ENCODE results near the gene TCFL5.

TCFL5 gene

DNA sequence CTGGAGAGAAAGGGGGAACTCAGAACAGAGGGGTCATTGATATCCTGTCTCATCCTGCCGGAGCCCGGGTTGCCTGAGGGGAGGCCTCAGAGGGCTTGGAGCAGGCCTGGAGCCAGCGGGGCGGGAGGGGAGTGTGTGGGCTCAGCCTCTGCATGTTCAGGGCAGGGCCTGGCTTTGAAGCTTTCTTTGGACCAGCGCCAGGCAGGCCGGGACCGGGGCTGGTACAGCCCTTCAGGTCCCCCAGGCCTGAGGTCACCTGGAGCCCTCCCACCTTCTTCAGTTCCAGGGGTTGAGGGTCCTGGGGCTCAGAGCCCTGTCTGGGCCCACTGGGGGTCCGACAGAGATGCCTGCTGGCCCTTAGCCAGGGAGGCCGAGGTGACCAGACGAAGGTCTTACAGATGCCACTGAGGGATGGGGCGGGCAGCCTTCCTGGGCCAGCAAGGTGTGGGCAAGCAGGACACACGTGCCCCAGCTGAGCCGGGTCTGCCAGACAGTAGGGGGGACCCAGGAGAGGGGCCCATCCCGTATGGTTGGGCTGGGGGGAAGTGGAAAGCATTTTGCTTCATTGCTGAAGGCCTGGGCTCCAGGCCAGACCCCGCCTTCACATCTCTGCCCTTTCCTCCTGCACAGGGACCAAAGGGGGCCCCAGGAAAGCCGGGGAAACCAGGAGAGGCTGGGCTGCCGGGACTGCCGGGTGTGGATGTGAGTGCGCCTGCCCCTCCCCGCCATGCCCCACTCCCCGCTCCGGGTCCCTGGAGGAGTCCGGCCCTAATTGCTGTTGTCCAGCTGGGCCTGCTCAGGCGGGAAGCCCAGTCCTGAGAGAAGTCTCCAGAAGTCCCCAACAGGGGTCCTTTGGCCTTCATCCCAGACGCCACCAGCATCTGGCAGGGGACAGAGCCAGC, 42.8 kb downstream of the TCFL5 start:
- TF ChIP-seq POLR2AphosphoS5 (IDR thresholded peaks at IDR 0.05; ENCODE audit: low read depth, low read length) (no peak), FOXP2 (optimal IDR thresholded peaks at IDR 0.05; ENCODE audit: borderline replicate concordance, extremely low read depth, extremely low read length, insufficient read depth) (peak; percentile 9)

DNA sequence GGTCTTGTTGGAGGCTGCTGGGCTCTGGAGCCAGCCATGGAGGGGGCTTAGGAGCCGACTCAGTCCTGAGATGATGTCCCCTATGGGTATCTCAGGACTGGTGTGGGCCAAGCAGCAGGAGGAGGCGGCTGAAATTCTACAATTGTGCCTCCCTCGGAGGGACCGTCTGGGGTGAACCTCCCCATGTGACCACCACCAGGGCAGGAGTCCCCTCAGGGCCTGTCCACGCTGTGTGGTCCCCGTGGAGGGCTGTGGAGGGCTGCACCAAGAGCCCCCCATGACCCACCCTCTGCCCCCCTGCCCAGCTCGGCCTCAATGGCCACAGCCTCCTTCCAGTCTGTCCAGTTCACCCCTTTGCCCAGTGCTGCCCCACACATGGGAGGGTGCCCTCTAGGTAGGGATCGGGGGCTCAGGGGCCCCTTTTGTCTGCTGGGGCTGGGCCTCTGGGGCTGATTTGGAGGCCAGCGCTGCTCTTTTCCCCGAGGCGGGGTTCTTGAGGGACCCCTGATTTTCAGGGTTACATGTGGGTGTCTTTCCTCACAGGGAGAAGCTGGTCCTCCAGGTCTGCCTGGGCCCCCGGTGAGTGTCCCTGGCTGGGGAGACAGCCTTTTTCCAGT, 43.5 kb downstream of the TCFL5 start:
- no peak for TF ChIP-seq FOXP2 (optimal IDR thresholded peaks at IDR 0.05; ENCODE audit: borderline replicate concordance, extremely low read depth, extremely low read length, insufficient read depth)
- no peak for TF ChIP-seq SIN3A (IDR thresholded peaks at IDR 0.05; ENCODE audit: borderline replicate concordance, insufficient read depth, low read length)
- TF ChIP-seq, protein P1, sequence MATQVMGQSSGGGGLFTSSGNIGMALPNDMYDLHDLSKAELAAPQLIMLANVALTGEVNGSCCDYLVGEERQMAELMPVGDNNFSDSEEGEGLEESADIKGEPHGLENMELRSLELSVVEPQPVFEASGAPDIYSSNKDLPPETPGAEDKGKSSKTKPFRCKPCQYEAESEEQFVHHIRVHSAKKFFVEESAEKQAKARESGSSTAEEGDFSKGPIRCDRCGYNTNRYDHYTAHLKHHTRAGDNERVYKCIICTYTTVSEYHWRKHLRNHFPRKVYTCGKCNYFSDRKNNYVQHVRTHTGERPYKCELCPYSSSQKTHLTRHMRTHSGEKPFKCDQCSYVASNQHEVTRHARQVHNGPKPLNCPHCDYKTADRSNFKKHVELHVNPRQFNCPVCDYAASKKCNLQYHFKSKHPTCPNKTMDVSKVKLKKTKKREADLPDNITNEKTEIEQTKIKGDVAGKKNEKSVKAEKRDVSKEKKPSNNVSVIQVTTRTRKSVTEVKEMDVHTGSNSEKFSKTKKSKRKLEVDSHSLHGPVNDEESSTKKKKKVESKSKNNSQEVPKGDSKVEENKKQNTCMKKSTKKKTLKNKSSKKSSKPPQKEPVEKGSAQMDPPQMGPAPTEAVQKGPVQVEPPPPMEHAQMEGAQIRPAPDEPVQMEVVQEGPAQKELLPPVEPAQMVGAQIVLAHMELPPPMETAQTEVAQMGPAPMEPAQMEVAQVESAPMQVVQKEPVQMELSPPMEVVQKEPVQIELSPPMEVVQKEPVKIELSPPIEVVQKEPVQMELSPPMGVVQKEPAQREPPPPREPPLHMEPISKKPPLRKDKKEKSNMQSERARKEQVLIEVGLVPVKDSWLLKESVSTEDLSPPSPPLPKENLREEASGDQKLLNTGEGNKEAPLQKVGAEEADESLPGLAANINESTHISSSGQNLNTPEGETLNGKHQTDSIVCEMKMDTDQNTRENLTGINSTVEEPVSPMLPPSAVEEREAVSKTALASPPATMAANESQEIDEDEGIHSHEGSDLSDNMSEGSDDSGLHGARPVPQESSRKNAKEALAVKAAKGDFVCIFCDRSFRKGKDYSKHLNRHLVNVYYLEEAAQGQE (IDR thresholded peaks at IDR 0.05; ENCODE audit: insufficient read depth in 1 of 2, low read depth in 2 of 2, low read length in 2 of 2), result no peak
- TF ChIP-seq TAF1 (IDR thresholded peaks at IDR 0.05; ENCODE audit: borderline replicate concordance, insufficient read depth, low read length), result no peak
- TF ChIP-seq POLR2AphosphoS5 (IDR thresholded peaks at IDR 0.05; ENCODE audit: low read depth, low read length), result no peak

DNA sequence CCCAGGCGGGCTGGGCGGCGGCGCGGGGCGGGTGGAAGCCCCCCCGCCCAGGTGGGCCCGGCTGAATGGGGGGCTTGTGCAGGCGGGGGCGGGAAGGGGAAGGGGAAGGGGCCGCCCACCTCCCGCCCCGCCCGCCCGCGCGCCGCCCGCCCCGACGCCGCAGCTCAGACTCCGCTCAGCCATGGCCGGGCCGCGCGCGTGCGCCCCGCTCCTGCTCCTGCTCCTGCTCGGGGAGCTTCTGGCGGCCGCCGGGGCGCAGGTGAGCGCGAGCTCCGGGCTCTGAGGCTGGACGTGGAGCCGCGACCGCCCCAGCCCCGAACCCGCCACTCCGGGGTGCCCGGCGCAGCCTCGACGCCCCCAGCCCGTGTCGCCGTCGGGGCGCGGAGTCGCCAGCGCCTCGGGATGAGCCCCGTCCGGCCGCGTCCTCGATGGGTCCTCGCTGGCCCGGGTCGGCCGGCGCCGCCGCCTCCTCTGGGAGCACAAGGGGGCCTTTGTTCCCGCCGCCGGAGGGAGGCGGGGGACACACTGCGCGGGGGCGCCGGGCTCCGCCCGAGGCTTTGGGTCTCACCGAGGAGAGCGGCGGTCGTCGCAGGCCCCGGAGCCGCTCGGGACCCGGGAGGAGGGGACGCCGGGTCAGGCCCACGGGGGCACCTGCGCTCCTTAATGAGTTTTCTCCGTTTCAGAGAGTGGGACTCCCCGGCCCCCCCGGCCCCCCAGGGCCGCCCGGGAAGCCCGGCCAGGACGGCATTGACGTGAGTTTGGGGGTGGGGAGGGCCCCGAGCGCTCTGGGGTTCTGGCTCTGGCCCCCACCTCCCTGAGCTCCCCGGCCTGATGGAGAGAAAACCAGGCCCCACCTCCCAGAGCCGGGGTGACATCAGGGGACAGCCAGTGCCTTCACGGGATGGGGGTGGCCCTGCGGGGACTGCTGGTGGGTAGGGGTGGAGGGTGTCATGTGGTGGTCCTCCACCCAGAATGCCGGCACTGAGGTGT, 44.4 kb downstream of the TCFL5 start, which contains the start of gene COL9A3:
COL9A3 (plus strand) TSS at position 167 of the 990 bp plus-strand sequence; CDS start at position 182, 15 bp downstream.
- TF ChIP-seq TAF1 (IDR thresholded peaks at IDR 0.05; ENCODE audit: borderline replicate concordance, insufficient read depth, low read length) (no peak), POLR2AphosphoS5 (IDR thresholded peaks at IDR 0.05; ENCODE audit: low read depth, low read length) (no peak), SIN3A (IDR thresholded peaks at IDR 0.05; ENCODE audit: borderline replicate concordance, insufficient read depth, low read length) (no peak), FOXP2 (optimal IDR thresholded peaks at IDR 0.05; ENCODE audit: borderline replicate concordance, extremely low read depth, extremely low read length, insufficient read depth) (no peak)
- TF ChIP-seq, protein P1 (IDR thresholded peaks at IDR 0.05; ENCODE audit: insufficient read depth in 1 of 2, low read depth in 2 of 2, low read length in 2 of 2), result no peak

DNA sequence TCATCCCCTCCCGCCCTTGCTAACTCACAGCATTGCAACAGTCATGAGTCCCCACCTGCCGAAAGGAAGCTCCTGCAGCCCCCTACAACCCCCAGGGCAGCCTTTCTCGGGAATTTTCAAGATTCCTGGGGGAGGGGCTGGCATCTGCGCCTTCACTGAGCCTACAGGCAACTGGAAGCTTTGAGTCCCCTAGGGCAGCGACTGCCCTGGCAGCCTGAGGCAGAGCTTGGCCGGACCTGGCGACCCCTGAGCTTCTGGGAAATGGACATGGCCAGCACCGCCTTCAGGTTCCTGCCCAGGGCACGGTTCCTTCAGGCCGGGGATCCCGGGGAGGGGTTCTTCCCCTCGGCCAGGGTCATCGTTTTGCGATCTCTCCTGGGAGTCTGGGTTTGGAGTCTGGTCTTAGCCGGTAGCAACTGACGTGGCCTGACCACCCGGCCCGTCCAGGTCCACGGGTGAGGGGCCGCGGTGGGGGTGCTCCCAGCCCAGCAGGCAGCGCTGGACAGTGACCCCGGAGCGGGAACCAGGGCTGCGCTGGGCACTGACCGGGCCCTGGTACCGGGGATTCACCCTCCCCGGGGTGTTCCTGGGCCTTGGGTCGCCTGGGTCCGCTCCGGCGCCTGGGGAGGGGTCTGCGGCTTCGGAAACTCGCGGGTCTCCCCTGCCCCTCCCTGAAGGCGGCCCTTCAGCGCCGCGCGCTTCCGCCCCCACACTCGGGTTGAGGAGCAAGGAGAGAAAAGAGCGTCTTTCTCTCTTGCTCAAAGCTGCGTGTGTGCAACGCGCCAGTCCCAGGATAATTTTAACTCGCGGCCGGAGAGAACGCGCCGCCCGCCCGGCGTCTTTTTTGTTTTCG, 45.4 kb downstream of the TCFL5 start:
- no peak for TF ChIP-seq FOXP2 (optimal IDR thresholded peaks at IDR 0.05; ENCODE audit: borderline replicate concordance, extremely low read depth, extremely low read length, insufficient read depth)
- TF ChIP-seq SIN3A (IDR thresholded peaks at IDR 0.05; ENCODE audit: borderline replicate concordance, insufficient read depth, low read length), result no peak
- no peak for TF ChIP-seq TAF1 (IDR thresholded peaks at IDR 0.05; ENCODE audit: borderline replicate concordance, insufficient read depth, low read length)
- no peak for TF ChIP-seq POLR2AphosphoS5 (IDR thresholded peaks at IDR 0.05; ENCODE audit: low read depth, low read length)
- TF ChIP-seq, protein P1 (IDR thresholded peaks at IDR 0.05; ENCODE audit: insufficient read depth in 1 of 2, low read depth in 2 of 2, low read length in 2 of 2), result no peak

All from PFSK-1 (cell line).